T follicular helper cell (primary cell): Measurements from ENCODE around the gene ZNF566.
A peak's percentile ranks its signal among the peaks of the same experiment; 100 is the strongest.
"Not testable (repeated sequence)": the region's sequence is repeated elsewhere in the genome, so short reads cannot be mapped to it uniquely, and the experiment has no call there.

ENCODE experiments used
- DNase-seq: peaks from one replicate; pipeline ENCODE4 v3.0.0-alpha.2; 2020; ENCODE audit warnings: low read depth
- total RNA-seq, 2 experiments: gene quantifications; one replicate each; lab custom pipeline; 2026; lab: John Stamatoyannopoulos, UW

ZNF566 gene
- total RNA-seq: 21.8 to 31.0 reads per million in 2 experiments

DNA sequence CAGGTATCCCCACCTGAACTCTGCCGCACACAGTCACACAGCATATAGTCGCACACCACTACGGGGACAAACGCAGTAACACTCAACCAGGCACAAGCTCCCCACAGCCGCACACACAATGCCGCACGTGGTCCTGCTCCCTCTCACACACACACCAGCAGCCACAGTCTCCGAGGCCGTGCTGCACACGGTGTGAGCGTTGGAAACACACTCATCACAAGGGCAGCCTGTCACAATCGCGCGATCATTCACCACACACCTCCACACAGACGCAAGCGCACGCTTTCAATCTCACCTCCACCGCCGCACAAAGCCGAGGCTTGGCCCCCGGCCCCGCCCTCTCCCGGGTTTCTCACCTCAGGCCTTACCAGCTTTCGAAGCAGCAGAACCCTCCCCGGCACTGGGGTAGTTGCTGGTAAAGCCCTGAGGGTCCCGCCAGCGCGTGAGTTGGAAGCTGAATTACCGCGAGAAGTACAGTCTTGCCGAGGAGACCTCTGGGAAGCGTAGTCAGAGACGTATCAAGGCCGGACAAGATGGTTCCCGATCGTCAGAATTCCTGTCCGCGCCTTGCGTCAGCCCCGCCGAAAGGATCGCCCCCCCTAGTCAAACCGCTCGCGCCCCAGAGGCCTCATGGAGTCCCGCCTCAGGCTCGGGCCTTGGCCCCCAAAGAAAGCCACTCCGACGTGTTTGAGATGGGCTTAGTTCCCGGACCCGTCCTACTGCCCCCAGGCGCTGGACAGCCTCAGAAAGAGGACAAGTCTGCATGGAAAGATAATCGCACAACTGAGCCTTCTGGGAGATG is at the start of gene ZNF566:
TSS of gene ZNF566 (minus strand) at position 444 of the 802 bp plus-strand sequence. CDS start 13,004 bp downstream, outside the sequence.
- peak; percentile 90 for DNase-seq

DNA sequence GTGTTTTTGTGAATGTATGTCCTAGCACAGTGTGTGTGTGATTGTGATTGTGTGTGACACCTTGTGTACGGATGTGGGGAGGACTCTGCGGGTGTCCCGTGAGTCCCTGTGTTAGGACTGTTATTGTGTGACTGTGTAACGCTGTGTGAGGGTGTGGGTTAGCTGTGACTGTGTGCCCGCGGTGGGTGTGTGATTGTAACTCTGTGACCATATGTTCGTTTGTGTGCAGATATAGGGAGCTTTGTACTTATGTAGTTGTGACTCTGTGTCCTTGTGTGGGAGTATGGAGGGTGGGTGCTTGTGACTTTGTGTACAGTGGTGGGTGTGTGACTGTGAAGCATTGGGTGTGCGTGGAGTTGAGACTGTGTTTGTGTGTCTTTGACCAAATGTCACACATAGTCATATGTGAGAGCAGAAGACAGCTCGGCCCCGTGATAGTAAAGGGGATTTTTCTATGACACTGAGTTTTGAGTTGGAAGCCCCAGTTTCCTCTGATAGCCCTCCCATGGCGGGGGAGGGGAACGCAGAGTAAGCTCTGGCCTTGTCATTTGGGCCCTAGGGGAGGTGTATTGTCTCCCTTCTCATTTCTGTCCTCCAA is 39.7 kb upstream of the ZNF566 start:
- no peak for DNase-seq

DNA sequence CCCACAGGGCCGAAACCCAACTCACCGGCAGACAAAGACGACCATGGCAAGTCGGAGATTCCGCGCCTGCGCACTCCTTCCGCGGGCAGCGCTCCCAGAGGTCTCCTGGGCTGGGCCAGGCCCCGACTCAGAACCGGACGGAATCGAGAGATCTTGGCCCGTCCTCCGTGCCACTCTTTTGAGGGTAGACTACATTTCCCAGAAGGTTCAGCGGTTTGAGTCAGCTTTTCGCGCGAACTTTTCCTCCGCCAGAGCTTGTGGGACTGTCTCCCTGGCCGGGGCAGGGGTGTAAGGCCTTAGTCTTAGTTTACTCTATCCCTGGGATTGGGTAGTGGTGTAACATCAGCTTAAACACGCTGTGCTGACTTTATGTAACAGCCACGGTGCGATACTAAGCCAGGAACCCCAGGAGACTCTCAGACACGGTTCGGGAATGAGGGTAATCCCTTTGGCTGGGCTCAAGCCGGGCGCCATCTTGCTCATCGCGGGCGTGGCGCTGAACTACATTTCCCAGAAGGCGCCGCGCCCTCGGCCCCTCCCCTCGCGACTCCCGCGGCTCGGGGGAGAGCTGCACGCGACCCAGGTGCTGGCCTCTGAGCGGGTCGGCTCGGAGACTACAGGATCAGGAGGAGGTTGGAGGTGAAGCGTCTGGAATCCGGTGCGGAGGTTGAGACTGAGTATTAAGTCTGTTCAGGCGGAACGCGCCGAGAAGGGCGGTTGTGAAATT is 39.0 kb upstream of the ZNF566 start, which contains the start of gene ZNF260:
TSS of gene ZNF260 (minus strand) at position 78 of the 727 bp plus-strand sequence. CDS start 13,033 bp downstream, outside the sequence.
- DNase-seq: peak; percentile 85

DNA sequence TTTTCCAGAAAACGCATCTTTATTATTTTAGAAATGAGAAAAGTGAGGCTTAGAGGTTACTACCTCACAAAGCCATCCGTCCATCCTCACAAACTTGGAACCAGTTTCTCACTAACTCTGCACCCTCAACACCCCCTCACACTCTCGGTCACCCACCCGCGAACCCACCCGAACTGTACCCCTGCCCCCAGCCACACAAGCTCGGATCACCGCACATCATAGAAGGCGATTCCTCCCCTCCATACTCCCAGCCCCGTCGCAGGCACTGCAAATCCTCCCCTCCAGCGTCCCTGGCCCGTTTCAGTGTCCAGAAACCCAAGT is 38.5 kb upstream of the ZNF566 start:
- no peak for DNase-seq

DNA sequence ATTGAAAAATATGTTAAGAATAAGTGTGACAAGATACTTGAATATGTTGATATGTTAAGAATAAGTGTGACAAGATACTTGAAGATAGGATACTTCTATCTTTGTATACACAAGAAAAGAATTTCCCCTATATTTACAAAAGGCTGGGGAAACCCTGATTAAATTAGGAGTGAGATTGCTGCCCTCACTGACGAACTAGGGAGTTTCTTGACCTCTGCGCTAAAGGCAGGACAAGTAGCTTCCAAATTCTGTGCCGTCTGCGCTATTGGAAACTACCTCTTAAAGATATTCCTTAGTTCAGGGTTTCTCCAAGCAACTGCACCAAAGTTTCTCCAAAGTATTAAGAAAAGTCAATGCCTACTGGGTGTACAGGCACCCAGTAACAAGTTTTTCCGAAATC is 38.0 kb upstream of the ZNF566 start:
- no peak for DNase-seq

GRCh38 chr19:36526581-36526980 is 37.2 kb upstream of the ZNF566 start:
- no peak for DNase-seq

DNA sequence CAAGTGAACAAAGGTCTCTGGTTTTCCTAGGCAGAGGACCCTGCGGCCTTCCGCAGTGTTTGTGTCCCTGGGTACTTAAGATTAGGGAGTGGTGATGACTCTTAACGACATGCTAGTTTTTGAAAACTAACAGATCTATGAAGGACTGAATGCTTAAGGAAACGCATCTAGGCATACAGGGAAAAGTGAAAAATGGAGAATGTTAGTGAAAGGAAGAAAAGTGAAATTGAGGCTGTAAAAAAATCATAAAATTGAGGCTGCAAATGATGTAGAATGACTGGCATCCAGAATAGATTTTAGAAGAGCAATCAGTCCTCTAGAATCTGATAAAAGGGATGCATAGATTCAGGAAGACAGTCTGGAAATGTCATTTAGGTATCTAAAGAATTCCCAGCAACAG is 35.3 kb upstream of the ZNF566 start:
- no peak for DNase-seq

GRCh38 chr19:36514012-36514612 is 24.8 kb upstream of the ZNF566 start:
- no peak for DNase-seq

- no peak for DNase-seq
These were observed 19.0 kb upstream of the ZNF566 start for GRCh38 chr19:36508325-36508724.

DNA sequence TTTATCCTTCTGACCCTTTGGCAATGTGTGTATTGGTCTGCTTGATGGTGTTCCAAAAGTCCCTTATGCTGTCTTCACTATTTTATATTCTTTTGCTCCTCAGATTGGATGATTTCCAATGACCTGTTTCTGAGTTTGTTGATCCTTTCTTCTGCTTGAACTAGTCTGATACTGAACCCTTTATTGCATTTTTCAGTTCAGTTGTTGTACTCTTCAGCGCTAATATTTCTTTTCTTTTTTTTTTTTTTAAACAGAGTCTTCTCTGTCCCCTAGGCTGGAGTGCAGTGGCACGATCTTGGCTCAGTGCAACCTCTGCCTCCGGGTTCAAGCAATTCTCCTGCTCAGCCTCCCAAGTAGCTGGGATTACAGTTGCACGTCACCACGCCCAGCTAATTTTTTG is 12.6 kb upstream of the ZNF566 start:
- DNase-seq: no peak

- no peak for DNase-seq
These were observed 7.6 kb upstream of the ZNF566 start for GRCh38 chr19:36497001-36497400.

DNA sequence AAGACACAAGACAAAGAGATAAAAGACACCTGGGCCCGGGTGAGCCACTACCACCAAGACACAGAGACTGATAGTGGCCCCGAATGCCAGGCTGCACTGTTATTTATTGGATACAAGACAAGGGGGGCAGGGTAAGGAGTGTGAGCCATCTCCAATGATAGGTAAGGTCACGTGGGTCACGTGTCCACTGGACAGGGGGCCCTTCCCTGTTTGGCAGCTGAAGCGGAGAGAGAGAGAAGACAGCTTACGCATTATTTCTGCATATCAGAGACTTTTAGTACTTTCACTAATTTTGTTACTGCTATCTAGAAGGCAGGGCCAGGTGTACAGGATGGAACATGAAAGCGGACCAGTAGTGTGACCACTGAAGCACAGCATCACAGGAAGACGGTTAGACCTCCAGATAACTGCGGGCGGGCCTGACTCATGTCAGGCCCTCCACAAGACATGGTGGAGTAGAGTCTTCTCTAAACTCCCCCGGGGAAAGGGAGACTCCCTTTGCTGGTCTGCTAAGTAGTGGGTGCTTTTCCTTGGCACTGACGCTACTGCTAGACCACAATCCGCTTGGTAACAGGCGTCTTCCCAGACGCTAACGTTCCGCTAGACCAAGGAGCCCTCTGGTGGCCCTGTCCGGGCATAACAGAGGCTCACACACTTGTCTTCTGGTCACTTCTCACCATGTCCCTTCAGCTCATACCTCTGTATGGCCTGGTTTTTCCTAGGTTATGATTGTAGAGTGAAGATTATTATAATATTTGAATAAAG is 3.5 kb upstream of the ZNF566 start:
- not testable (repeated sequence) for DNase-seq

DNA sequence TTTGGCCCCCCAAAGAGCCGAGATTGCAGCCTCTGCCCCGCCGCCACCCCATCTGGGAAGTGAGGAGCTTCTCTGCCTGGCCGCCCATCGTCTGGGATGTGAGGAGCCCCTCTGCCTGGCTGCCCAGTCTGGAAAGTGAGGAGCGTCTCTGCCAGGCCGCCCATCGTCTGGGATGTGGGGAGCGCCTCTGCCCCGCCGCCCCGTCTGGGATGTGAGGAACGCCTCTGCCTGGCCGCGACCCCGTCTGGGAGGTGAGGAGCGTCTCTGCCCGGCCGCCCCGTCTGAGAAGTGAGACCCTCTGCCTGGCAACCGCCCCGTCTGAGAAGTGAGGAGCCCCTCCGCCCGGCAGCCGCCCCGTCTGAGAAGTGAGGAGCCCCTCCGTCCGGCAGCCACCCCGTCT is 1.5 kb upstream of the ZNF566 start:
- not testable (repeated sequence) for DNase-seq

- peak; percentile 54 for DNase-seq
These were observed 607 bp upstream of the ZNF566 start for GRCh38 chr19:36489920-36490415.

DNA sequence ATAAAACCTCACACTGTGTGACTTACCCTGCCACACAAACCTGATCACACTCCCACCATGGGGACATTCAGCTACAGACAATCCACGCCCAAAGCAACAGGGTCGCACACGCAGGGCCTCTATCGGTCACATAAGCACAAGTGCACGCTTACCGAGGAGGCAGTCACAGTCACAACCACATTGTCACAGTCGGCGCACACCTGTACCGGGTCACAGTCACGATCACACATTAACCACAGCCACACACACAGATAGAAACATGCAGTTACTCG is 579 bp downstream of the ZNF566 start:
- DNase-seq: no peak

- DNase-seq: no peak
These were observed 1.1 kb downstream of the ZNF566 start for GRCh38 chr19:36488118-36488845.

DNA sequence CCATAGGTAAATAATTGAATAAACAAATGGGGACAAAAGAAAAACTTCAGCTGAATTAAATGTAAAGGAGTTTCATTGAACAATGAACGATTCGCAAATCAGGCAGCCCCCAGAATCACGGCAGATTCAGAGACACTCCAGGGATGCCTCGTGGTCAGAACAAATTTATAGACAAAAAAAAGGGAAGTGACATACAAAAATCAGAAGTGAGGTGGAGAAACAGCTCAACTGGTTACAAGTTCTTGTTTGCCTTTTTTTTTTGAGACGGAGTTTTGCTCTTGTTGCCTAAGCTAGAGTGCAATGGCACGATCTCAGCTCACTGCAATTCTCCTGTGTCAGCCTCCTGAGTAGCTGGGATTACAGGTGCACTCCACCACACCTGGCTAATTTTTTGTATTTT is 5.7 kb downstream of the ZNF566 start:
- DNase-seq: no peak

DNA sequence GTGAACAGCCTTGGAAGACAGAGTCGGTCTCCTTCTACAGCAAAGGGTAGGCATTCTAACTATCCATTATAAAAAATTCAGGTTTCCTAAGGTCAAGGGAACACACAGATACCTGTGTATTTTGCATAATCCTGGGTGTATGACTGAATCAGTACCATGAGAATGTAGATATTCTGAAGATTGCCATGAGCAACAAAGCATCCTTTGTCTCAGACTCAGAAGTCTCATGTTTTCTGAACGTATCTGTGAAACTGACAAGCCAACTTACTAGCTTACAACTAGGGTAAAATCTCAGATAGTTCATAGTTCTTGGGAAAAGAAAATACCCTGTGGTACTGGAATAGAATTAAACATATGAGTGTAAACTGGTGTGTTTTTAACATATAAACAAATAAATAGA is 6.5 kb downstream of the ZNF566 start:
- no peak for DNase-seq

DNA sequence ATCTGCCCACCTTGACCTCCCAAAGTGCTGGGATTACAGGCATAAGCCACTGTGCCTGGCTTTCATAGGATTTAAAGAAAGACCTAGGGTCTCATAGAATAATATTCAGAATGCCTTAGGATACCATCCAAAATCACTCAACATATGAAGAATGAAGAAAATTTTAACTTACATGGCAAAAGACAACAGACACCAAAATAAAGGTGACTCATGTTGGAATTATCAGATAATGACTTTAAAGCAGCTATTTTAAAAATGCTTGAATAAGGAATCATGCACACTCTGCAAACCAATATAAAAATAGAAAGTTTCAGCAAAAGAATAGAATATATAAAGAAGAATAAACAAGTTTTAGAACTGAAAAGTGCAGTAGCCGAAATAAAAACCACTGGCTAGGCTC is 29.3 kb downstream of the ZNF566 start:
- DNase-seq: no peak

- DNase-seq: no peak
These were observed 32.5 kb downstream of the ZNF566 start for GRCh38 chr19:36456831-36457230.

DNA sequence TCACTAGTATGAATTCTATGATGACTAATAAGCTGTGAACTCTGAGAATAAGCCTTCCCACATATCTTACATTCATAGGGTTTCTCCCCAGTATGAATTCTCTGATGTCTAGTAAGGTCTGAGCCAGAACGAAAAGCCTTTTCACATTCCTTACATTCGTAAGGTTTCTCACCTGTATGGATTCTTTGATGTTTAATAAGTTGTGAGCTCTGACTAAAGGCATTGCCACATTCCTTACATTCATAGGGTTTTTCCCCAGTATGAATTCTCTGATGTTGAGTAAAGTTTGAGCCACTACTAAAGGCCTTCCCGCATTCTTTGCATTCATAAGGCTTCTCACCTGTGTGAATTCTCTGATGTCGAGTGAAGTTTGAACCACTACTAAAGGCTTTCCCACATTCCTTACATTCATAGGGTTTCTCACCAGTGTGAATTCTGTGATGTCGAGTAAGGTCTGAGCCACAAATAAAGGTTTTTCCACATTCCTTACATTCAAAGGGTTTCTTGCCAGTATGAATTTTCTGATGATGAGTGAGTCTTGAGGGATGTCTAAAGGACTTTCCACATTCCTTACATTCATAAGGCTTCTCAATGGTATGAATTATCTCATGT is 40.2 kb downstream of the ZNF566 start:
- no peak for DNase-seq
